Neuronal stem cell (in vitro differentiated cells): ENCODE data around the gene ZNF3.
A peak's percentile ranks its signal among the peaks of the same experiment; 100 is the strongest.

ENCODE experiments used
- DNase-seq: peaks from one replicate; pipeline ENCODE4 v3.0.0-alpha.2; 2013; ENCODE audit warnings: low spot score
- H2AFZ ChIP-seq: one replicate; pipeline ENCODE4 v1.6.1; 2013; ENCODE audit warnings: mild to moderate bottlenecking, low read length, inconsistent platforms
- H2AK5ac ChIP-seq: 2 replicates; pipeline ENCODE4 v1.6.1; 2013; ENCODE audit warnings: low read depth, mild to moderate bottlenecking, inconsistent platforms, low read length, moderate library complexity, mixed read lengths
- H2BK120ac ChIP-seq: 2 replicates; pipeline ENCODE4 v1.6.1; 2013; ENCODE audit warnings: low read depth, mild to moderate bottlenecking, inconsistent platforms, low read length, moderate library complexity, mixed read lengths
- H2BK12ac ChIP-seq: one replicate; pipeline ENCODE4 v1.6.1; 2013; ENCODE audit warnings: low read length, inconsistent platforms
- H2BK15ac ChIP-seq: 2 replicates; pipeline ENCODE4 v1.6.1; 2013; ENCODE audit warnings: mild to moderate bottlenecking, low read length, inconsistent platforms, mixed read lengths
- H2BK5ac ChIP-seq: one replicate; pipeline ENCODE4 v1.6.1; 2013; ENCODE audit warnings: inconsistent platforms, mild to moderate bottlenecking, low read length, moderate library complexity
- H3K14ac ChIP-seq: one replicate; pipeline ENCODE4 v1.6.1; 2013; ENCODE audit warnings: low read length, inconsistent platforms
- H3K18ac ChIP-seq: 2 replicates; pipeline ENCODE4 v1.6.1; 2013; ENCODE audit warnings: low read length, inconsistent platforms
- H3K23ac ChIP-seq: 2 replicates; pipeline ENCODE4 v1.6.1; 2013; ENCODE audit warnings: low read depth, mild to moderate bottlenecking, mixed read lengths, low read length, inconsistent platforms; ENCODE audit not compliant: poor library complexity
- H3K27ac ChIP-seq: replicated peaks from 3 replicates; pipeline ENCODE4 v1.5.1; 2013; ENCODE audit warnings: low read length, inconsistent platforms
- H3K27me3 ChIP-seq, 3 experiments: 2 replicates each; pipeline ENCODE4 v1.6.1; 2013; ENCODE audit warnings: low read length in 3 of 3, mild to moderate bottlenecking in 2 of 3, inconsistent platforms in 1 of 3, low read depth in 1 of 3, mixed read lengths in 1 of 3, moderate library complexity in 1 of 3; ENCODE audit not compliant: control insufficient read depth in 3 of 3, insufficient read depth in 3 of 3
- H3K36me3 ChIP-seq, 2 donors: replicated peaks in 1 of 2; 2 replicates each; pipeline ENCODE4 v1.6.1; 2013; ENCODE audit warnings: low read length in 2 of 2; ENCODE audit not compliant: control insufficient read depth in 2 of 2, insufficient read depth in 2 of 2
- H3K4ac ChIP-seq: 2 replicates; pipeline ENCODE4 v1.6.1; 2013; ENCODE audit warnings: inconsistent platforms, mild to moderate bottlenecking, low read length, moderate library complexity
- H3K4me1 ChIP-seq, 2 donors: 1 replicate in 1 of 2; 2 replicates in 1 of 2; pipeline ENCODE4 v1.6.1; 2013; ENCODE audit warnings: low read length in 2 of 2, low read depth in 1 of 2; ENCODE audit not compliant: control insufficient read depth in 2 of 2, insufficient read depth in 1 of 2
- H3K4me2 ChIP-seq: one replicate; pipeline ENCODE4 v1.6.1; 2013; ENCODE audit warnings: mild to moderate bottlenecking, low read length, inconsistent platforms; ENCODE audit not compliant: insufficient read depth, poor library complexity, severe bottlenecking
- H3K4me3 ChIP-seq, 2 donors: 2 replicates each; pipeline ENCODE4 v1.5.1; 2013; ENCODE audit warnings: low read length in 2 of 2, mild to moderate bottlenecking in 2 of 2, inconsistent platforms in 1 of 2, moderate library complexity in 1 of 2
- H3K79me1 ChIP-seq: one replicate; pipeline ENCODE4 v1.6.1; 2013; ENCODE audit warnings: low read depth, mild to moderate bottlenecking, inconsistent platforms, low read length, moderate library complexity
- H3K9ac ChIP-seq: one replicate; pipeline ENCODE4 v1.6.1; 2013; ENCODE audit warnings: mild to moderate bottlenecking, low read depth, low read length, inconsistent platforms; ENCODE audit not compliant: poor library complexity
- H3K9me3 ChIP-seq, 2 donors: replicated peaks in 1 of 2; 2 replicates each; pipeline versions ENCODE3 to v1.6.1; 2013; ENCODE audit warnings: low read length in 2 of 2, mild to moderate bottlenecking in 2 of 2, inconsistent platforms in 1 of 2, low read depth in 1 of 2, mixed read lengths in 1 of 2, moderate library complexity in 1 of 2; ENCODE audit not compliant: control insufficient read depth in 2 of 2, insufficient read depth in 1 of 2
- H4K8ac ChIP-seq: one replicate; pipeline ENCODE4 v1.6.1; 2013; ENCODE audit warnings: low read depth, mild to moderate bottlenecking, inconsistent platforms, low read length, moderate library complexity
- H4K91ac ChIP-seq: one replicate; pipeline ENCODE4 v1.6.1; 2013; ENCODE audit warnings: low read length, low read depth, mild to moderate bottlenecking, inconsistent platforms; ENCODE audit not compliant: poor library complexity
- WGBS, 2 donors: extraction: QIAGEN DNeasy Blood & Tissue Kit; methylation state at CpG; one replicate each; pipeline ENCODE4 v1.1.7; 2013; ENCODE audit warnings: missing lambda C conversion rate in 2 of 2, mixed read lengths in 1 of 2; ENCODE audit not compliant: insufficient read length in 2 of 2, insufficient replicate concordance in 1 of 2; ENCODE audit errors: extremely low coverage in 2 of 2; 5-methylcytosine and 5-hydroxymethylcytosine counted together

The ZNF3 gene

GRCh38 chr7:100119970-100120732 lies 38.6 kb upstream of the ZNF3 start:
- Histone ChIP-seq H4K91ac (peak overlapping the region; percentile 9), H3K4ac (no peak overlapping the region), H3K18ac (peak overlapping the region; percentile 38), H3K79me1 (peaks cover 2% of the 10 kb centered on the region), H2BK120ac (no peak overlapping the region), H4K8ac (no peak overlapping the region), H3K23ac (peak overlapping the region; percentile 51), H2AFZ (peak overlapping the region; percentile 79), H3K9me3 (no peaks in the 10 kb centered on the region), H3K4me1 (peaks cover 4 to 5% of the 10 kb centered on the region in 2 donors), H3K4me2 (peak overlapping the region; percentile 89), H2AK5ac (no peak overlapping the region), H2BK12ac (no peak overlapping the region), H3K9ac (peak overlapping the region; percentile 86), H3K14ac (no peak overlapping the region), H3K27me3 (no peaks in the 10 kb centered on the region), H2BK5ac (peak overlapping the region; percentile 15), H3K36me3 (peaks cover 6 to 23% of the 10 kb centered on the region in 2 donors), H3K4me3 (peak overlapping the region; percentile 62 to 91), H2BK15ac (no peak overlapping the region), H3K27ac (peak overlapping the region; percentile 60)
- WGBS, 2 donors = no CpG with 5 or more reads among the region's 19 CpGs
- DNase-seq = no peak

GRCh38 chr7:100119072-100119969 lies 37.8 kb upstream of the ZNF3 start, which contains the start of the genes CNPY4 and TAF6:
CNPY4 (plus strand) TSS chr7:100119634; CDS start chr7:100119745, 111 bp downstream.
TAF6 (minus strand) TSS chr7:100119358; CDS start chr7:100114209, 5,149 bp downstream.
- Histone ChIP-seq H3K4ac (no peak within 1 kb of the TSS), H2BK5ac (peak within 1 kb of the TSS; percentile 15), H3K4me2 (peak within 1 kb of the TSS; percentile 89), H3K18ac (peak within 1 kb of the TSS; percentile 38), H3K4me3 (peak within 1 kb of the TSS; percentile 62 to 96), H2BK12ac (no peak within 1 kb of the TSS), H2AK5ac (no peak within 1 kb of the TSS), H3K79me1 (peaks cover 2% of the 10 kb centered on the region), H3K27ac (peak within 1 kb of the TSS; percentile 60), H3K9me3 (no peaks in the 10 kb centered on the region), H3K23ac (peak within 1 kb of the TSS; percentile 51), H2AFZ (peak within 1 kb of the TSS; percentile 79), H2BK120ac (peak within 1 kb of the TSS; percentile 4), H3K27me3 (no peaks in the 10 kb centered on the region), H4K8ac (no peak within 1 kb of the TSS), H3K9ac (peak within 1 kb of the TSS; percentile 94), H4K91ac (peak within 1 kb of the TSS; percentile 9), H3K4me1 (peaks cover 4 to 5% of the 10 kb centered on the region in 2 donors), H3K36me3 (peaks cover 2 to 22% of the 10 kb centered on the region in 2 donors), H2BK15ac (peak within 1 kb of the TSS; percentile 11), H3K14ac (no peak within 1 kb of the TSS)
- WGBS, 2 donors = no CpG with 5 or more reads among the region's 49 CpGs
- peak; percentile 96 for DNase-seq

- Histone ChIP-seq H3K4me2 (peak overlapping the region; percentile 72), H3K27ac (no peak overlapping the region), H3K27me3 (no peaks in the 10 kb centered on the region), H3K14ac (no peak overlapping the region), H4K8ac (no peak overlapping the region), H2BK15ac (peak overlapping the region; percentile 11), H3K4me1 (peaks cover 4 to 5% of the 10 kb centered on the region in 2 donors), H2BK12ac (no peak overlapping the region), H3K23ac (peak overlapping the region; percentile 3), H3K4ac (no peak overlapping the region), H3K9ac (peak overlapping the region; percentile 94), H2BK5ac (no peak overlapping the region), H3K9me3 (no peaks in the 10 kb centered on the region), H4K91ac (no peak overlapping the region), H3K79me1 (peaks cover 5% of the 10 kb centered on the region), H2BK120ac (no peak overlapping the region), H3K36me3 (peaks cover 8 to 26% of the 10 kb centered on the region in 2 donors), H3K4me3 (peak overlapping the region; percentile 62 to 96), H2AFZ (peak overlapping the region; percentile 79), H3K18ac (no peak overlapping the region), H2AK5ac (no peak overlapping the region)
- WGBS, 2 donors = no CpG with 5 or more reads among the region's 18 CpGs
- DNase-seq = no peak
These were observed 37.0 kb upstream of the ZNF3 start for GRCh38 chr7:100118388-100119071.
